T follicular helper cell (primary cell): ENCODE data around the gene BAHCC1.

Experiments
- DNase-seq: peaks from one replicate; pipeline ENCODE4 v3.0.0-alpha.2; 2020; ENCODE audit warnings: low read depth

BAHCC1 gene

DNA sequence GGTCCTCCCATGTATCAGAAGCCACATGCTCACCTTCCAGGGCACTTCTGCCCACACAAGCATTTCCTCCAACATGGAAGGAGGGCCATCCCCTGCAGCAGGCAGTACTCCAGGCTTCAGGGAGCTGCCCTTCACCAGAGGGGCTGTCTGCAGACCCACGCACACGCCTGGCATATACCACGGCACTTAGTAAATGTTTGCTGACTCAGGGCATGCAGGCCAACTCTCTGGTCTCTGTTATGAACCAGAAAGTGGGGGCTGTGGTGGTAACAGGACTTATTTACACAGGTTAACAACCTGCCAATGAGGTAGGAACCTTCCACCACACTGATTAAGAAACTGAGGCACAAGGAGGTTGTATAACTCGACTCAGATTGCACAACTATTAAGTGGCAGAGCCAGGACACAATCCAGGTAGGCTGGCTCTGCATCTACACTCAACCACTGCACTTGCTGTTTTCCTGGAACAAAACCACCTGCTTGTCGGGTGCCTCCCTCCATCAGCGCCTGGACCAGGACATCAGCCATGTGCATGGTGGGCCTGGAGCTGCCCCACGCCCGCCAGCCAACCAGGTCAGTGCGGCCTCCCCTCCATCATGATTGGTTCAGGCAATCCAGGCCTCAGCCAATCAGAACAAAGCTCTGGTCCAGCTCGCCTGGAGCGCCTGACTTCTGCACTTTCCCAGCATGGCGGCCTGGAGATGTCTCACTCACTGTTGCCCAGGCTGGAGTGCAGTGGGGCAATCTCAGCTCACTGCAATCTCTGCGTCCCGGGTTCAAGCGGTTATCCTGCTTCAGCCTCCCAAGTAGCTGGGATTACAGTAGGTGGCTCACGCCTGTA, 98.2 kb downstream of the BAHCC1 start:
- DNase-seq: no peak

- no peak for DNase-seq
Measured at GRCh38 chr17:81494626-81495377, 99.5 kb downstream of the BAHCC1 start.

DNA sequence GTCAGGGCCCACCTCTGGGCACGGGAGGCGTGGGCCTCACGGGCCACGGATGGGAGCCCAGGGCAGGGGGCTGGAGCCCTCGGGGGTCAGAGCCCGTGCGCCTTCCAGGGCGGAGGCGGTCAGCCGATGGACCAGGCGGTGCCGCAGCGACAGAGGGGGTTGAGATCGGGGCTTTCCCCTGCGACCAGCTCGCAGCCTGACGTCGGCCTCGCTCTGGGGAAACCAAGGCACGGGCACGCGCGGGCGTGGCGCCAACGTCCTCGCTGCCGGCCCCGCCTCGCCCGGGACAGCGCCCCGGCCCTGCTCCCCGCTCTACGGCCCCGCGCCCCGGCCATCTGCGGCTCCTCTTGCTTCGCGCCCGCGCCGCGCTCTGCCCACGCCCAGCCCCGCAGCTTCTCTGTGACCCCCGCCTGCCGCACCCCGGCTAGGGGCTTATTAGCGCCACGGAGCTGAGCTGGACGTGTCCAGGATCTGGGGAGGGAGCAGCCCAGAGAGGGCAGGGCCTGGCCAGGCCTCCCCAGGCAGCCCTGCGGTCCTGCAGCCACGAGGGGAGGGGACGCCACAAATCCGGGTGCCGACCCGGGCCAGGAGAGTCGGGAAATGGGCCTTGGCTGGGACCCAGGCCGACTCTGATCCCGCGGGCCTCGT, 103.8 kb downstream of the BAHCC1 start:
- DNase-seq: no peak

- DNase-seq: no peak
Measured at GRCh38 chr17:81499601-81499970, 104.3 kb downstream of the BAHCC1 start.

GRCh38 chr17:81500047-81500446, 104.8 kb downstream of the BAHCC1 start:
- no peak for DNase-seq

GRCh38 chr17:81502471-81503017, 107.3 kb downstream of the BAHCC1 start:
- no peak for DNase-seq

DNA sequence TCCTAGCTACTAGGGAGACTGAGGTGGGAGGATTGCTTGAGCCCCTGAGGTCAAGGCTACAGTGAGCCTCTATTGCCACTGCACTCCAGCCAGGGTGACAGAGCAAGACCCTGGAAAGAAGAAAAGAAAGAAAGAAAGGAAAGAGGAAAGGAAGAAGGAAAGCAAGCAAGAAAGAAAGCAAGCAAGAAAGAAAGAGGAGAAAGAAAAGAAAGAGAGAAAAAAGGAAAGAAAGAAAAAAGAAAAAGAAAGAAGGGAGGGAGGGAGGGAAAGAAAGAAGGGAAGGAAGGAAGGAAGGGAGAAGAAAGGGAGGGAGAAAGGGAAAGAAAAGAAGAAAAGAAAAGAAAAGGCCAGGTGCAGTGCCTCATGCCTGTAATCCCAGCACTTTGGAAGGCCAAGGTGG, 108.4 kb downstream of the BAHCC1 start:
- no peak for DNase-seq

DNA sequence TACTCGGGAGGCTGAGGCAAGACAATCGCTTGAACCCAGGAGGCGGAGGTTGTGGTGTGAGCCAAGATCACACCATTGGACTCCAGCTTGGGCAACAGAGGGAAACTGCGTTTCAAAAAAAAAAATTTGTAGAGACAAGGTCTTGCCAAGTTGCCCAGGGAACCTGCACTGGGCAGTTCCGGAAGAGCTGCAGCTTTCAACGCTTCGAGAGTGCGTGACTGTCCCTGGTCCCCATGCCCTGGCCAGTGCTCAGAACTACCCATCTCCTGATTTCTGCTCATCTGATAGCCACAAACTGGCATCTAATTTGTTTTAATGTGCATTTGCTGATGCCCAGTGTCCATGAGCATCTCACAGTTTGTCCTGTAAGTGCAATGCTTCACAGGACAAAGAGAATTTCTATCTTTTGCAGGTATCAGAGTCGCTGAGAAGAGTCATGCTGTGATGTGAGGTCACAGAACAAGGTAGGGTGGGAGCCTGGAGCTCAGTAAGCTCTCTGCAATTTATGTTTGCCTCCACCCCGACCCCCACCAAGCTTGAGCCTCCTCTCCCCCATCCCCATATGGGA, 113.5 kb downstream of the BAHCC1 start:
- no peak for DNase-seq

GRCh38 chr17:81509207-81509971, 114.1 kb downstream of the BAHCC1 start:
- DNase-seq: no peak

GRCh38 chr17:81509972-81510784, 114.9 kb downstream of the BAHCC1 start:
- DNase-seq: no peak

- DNase-seq: no peak
Measured at GRCh38 chr17:81510785-81511553, 115.7 kb downstream of the BAHCC1 start.

DNA sequence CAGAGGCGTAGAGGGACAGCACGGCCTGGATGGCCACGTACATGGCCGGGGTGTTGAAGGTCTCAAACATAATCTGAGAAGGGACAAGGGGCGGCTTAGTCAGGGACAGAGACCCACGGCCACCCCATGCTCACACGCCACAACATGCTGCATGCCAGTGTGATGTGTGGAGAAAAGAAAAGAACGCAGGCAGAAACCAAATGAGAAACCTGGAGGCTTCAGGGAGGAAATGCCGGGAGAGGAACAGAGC, 116.2 kb downstream of the BAHCC1 start:
- DNase-seq: no peak

DNA sequence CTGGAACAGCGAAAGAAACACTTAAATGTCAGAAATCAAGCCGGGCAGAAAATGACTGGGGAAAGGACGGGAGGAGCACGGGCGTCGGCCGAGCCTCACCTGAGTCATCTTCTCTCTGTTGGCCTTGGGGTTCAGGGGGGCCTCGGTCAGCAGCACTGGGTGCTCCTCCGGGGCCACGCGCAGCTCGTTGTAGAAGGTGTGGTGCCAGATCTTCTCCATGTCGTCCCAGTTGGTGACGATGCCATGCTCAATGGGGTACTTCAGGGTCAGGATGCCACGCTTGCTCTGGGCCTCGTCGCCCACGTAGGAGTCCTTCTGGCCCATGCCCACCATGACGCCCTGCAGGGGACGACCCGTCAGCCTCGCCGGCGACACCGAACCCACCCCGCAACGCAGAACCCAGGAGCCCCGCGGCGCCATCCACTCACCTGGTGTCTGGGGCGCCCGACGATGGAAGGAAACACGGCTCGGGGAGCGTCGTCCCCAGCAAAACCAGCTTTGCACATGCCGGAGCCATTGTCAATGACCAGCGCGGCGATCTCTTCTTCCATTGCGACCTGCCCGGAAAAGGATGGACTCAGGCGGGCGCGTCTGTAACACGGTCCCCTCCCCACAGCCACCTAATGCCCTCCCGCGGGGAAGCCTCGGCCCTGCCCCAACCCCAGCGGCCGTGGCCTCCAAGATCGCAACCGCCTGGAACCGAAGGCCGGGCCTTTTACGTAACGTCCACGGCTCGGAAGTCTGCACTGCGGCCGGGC, 116.7 kb downstream of the BAHCC1 start:
- DNase-seq: no peak

- DNase-seq: peak; percentile 88
Measured at GRCh38 chr17:81512562-81513371, 117.5 kb downstream of the BAHCC1 start, which contains the start of gene ACTG1. Gene ACTG1 (minus strand): TSS chr17:81512799. CDS start chr17:81512354, 445 bp downstream.

GRCh38 chr17:81513372-81513752, 118.1 kb downstream of the BAHCC1 start:
- DNase-seq: no peak

DNA sequence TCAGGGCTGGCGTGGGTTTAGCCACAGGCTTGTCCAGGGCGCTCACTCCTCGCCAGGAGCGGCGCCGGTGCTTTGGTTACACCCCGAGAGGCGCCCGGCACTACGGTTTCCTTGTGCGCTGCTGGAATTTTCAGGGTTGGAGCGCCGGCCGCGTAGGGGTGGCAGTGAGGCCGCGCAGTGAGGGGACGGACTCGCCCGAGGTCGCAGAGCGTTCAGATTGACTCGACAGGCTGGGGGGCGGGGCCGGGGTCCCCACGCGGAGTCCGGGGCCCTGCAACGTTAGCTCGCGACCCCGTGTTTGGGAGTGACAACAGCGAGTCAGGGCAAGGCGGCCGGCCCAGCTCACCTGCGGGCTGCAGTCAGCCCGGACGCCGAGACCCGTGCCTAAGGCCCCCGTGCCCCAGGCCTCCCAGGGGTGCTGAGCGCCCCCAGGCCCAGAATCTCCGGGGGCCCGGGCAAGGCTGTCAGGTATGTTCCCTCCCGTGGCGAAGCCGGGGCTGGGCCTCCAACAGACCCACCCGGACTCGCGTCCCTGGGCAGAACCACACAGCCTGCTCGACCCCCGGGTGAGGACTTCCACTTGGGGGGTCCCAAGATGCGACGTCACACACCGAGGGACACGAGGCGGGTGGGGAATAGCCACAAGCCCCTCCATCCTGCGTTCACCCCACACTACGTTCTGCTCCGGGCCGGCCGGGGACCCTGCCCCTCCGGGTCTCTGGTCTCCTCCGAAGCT, 118.7 kb downstream of the BAHCC1 start:
- DNase-seq: no peak

- DNase-seq: no peak
Measured at GRCh38 chr17:81514489-81514738, 119.2 kb downstream of the BAHCC1 start.
